GM12801 (cell line): ENCODE results near the gene LZTS2.

ENCODE experiments used
- TF ChIP-seq, protein P1 (sequence below): IDR thresholded peaks from one replicate; pipeline ENCODE4 v1.5.1; 2011; ENCODE audit warnings: control low read depth; ENCODE audit not compliant: insufficient read length; ENCODE audit errors: extremely low read depth

LZTS2 gene

DNA sequence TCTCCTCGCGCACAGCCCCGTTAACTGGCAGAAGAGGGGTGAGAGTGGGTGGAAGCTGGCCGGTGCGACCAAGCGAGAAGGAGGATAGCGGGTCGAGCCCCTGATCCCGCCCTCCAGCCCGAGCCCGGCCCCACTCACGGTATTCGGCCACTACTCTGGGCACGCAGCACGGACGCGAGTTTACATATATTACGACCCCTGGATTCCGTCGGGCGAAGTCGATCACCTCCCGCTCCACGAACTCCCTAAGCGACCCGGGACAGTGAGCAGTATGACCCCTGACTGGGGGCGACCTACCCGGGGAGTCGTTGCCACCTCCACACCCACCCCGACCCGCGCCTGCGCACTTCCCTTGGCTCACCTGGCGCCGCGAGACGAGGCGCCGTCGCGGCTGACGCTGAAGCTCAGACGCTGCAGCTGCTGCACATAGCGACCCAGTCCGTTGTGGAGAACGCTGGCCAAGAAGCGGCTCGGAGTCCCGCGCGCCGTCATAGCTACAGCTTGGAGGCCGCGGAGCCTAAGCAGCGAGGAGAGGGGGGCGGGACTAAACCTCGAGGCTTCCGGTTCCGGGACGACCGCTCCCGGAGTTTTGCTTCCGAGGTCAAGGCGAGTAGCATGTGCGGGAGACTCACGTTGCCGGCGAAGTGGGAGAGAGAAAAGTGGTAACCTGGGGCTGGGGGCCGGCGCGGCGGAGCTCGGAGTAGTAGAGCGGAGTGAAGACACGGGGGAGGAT lies 12.5 kb upstream of the LZTS2 start, which contains the start of the genes MRPL43 and TWNK:
Gene MRPL43, minus strand, starts transcription at position 546 of the 733 bp plus-strand sequence. Its CDS starts 54 bp downstream, at position 492.
Gene TWNK, plus strand, starts transcription at position 592 of the 733 bp plus-strand sequence. CDS start 668 bp downstream, outside the sequence.
- TF ChIP-seq, protein P1, sequence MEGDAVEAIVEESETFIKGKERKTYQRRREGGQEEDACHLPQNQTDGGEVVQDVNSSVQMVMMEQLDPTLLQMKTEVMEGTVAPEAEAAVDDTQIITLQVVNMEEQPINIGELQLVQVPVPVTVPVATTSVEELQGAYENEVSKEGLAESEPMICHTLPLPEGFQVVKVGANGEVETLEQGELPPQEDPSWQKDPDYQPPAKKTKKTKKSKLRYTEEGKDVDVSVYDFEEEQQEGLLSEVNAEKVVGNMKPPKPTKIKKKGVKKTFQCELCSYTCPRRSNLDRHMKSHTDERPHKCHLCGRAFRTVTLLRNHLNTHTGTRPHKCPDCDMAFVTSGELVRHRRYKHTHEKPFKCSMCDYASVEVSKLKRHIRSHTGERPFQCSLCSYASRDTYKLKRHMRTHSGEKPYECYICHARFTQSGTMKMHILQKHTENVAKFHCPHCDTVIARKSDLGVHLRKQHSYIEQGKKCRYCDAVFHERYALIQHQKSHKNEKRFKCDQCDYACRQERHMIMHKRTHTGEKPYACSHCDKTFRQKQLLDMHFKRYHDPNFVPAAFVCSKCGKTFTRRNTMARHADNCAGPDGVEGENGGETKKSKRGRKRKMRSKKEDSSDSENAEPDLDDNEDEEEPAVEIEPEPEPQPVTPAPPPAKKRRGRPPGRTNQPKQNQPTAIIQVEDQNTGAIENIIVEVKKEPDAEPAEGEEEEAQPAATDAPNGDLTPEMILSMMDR: no peak

DNA sequence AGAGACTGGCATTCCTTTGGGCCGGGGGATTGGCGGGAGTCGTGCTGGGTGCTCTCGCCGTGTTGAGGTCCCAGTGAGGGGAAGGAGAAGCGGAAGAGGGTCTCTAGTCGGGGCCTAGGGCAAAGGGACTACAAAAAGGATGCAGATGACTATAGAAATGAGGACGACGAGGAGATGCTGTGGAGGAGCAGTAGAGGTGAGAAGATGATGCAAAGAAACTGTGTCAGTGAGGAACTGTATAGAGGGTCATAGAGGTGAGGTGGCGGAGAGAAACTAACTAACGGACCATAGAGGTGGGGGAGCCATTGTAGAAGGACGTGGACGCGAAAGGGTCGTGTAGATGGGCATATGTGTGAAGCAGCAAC lies 11.9 kb upstream of the LZTS2 start:
- TF ChIP-seq, protein P1: no peak

DNA sequence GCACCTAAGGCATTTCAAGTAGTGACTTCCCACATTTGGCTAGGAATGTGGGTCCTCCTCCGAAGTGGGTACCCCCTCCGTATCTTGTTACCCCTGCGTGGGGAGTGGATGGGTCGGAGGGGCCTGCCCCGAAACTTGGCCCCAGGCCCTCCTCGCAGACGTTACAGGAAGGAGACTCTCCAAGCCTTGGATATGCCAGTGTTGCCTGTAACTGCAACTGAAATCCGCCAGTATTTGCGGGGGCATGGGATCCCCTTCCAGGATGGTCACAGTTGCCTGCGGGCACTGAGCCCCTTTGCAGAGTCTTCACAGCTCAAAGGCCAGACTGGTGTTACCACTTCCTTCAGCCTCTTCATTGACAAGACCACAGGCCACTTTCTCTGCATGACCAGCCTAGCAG lies 11.4 kb upstream of the LZTS2 start:
- TF ChIP-seq, protein P1: no peak

- TF ChIP-seq, protein P1: no peak
Observed at GRCh38 chr10:100989088-100989487, 10.5 kb upstream of the LZTS2 start.

- TF ChIP-seq, protein P1: no peak
Observed at GRCh38 chr10:100993986-100994708, 5.5 kb upstream of the LZTS2 start.

DNA sequence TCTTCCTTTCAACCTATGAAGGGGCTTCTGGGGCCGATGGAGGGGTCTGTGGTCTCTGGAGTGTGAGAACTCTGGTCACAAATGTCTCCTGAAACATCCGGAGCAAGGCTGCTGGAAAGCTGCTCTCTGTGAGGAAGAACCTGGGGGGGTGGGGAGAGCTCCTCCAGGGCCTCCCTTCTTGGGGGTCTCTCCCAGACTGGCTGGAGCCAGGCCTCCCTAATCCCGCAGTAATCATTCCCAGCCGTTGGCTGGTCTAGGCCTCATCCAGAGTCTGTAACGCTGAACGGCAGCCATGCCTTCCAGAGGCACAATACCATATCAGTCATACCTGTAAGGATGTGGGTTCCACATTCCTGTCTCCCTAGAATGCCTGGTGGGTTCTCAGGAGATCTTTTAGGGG lies 4.4 kb upstream of the LZTS2 start:
- TF ChIP-seq, protein P1: no peak

GRCh38 chr10:100996678-100997359 lies 2.8 kb upstream of the LZTS2 start:
- TF ChIP-seq, protein P1: no peak
